Prostate gland (tissue), 2 donors: ENCODE data around the gene PDE4D.

ENCODE experiments used
- POLR2A ChIP-seq: fragments of 450-650 bp; IDR thresholded peaks from one replicate; pipeline ENCODE4 v1.6.1; 2016; ENCODE audit warnings: antibody characterized with exemption, mild to moderate bottlenecking
- POLR2AphosphoS5 ChIP-seq: sonication (generic); formaldehyde crosslinking; IDR thresholded peaks from one replicate; pipeline ENCODE4 v1.6.1; 2017; ENCODE audit warnings: antibody characterized with exemption
- TF ChIP-seq, protein P1 (sequence below), 4 experiments: fragments of 200-600 bp in 2 of 4; fragments of 450-650 bp in 2 of 4; sonication (generic) in 2 of 4; IDR thresholded peaks; 1 replicate in 3 of 4; 2 replicates in 1 of 4; pipeline ENCODE4 v1.5.1; 2016 to 2019; ENCODE audit warnings: antibody characterized with exemption in 4 of 4, mild to moderate bottlenecking in 2 of 4, moderate library complexity in 2 of 4

- TF ChIP-seq, protein P1, sequence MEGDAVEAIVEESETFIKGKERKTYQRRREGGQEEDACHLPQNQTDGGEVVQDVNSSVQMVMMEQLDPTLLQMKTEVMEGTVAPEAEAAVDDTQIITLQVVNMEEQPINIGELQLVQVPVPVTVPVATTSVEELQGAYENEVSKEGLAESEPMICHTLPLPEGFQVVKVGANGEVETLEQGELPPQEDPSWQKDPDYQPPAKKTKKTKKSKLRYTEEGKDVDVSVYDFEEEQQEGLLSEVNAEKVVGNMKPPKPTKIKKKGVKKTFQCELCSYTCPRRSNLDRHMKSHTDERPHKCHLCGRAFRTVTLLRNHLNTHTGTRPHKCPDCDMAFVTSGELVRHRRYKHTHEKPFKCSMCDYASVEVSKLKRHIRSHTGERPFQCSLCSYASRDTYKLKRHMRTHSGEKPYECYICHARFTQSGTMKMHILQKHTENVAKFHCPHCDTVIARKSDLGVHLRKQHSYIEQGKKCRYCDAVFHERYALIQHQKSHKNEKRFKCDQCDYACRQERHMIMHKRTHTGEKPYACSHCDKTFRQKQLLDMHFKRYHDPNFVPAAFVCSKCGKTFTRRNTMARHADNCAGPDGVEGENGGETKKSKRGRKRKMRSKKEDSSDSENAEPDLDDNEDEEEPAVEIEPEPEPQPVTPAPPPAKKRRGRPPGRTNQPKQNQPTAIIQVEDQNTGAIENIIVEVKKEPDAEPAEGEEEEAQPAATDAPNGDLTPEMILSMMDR (IDR thresholded peaks at IDR 0.05): no peak
- TF ChIP-seq POLR2A (no peak), POLR2AphosphoS5 (no peak)
These were observed 121.3 kb downstream of the PDE4D start for GRCh38 chr5:59772206-59772605.
